ENCODE measurements around the gene SLC25A39. TPM values are rescaled to one million over a fixed set of nuclear protein-coding genes. Genes with fewer than 3 reads are reported as not detected.

Gene SLC25A39
- polyA plus RNA-seq, 1 experiment: 84.5 TPM

GRCh38 chr17:44279346-44279665 lies 45.3 kb downstream of the SLC25A39 start:
- DNase-seq (ENCODE audit: low read depth): no peak
- TF ChIP-seq, protein P1, sequence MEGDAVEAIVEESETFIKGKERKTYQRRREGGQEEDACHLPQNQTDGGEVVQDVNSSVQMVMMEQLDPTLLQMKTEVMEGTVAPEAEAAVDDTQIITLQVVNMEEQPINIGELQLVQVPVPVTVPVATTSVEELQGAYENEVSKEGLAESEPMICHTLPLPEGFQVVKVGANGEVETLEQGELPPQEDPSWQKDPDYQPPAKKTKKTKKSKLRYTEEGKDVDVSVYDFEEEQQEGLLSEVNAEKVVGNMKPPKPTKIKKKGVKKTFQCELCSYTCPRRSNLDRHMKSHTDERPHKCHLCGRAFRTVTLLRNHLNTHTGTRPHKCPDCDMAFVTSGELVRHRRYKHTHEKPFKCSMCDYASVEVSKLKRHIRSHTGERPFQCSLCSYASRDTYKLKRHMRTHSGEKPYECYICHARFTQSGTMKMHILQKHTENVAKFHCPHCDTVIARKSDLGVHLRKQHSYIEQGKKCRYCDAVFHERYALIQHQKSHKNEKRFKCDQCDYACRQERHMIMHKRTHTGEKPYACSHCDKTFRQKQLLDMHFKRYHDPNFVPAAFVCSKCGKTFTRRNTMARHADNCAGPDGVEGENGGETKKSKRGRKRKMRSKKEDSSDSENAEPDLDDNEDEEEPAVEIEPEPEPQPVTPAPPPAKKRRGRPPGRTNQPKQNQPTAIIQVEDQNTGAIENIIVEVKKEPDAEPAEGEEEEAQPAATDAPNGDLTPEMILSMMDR (IDR thresholded peaks at IDR 0.05; ENCODE audit: insufficient read depth, low read depth, low read length): no peak
- no peaks in the 10 kb centered on the region for H3K36me3 ChIP-seq (ENCODE audit: control insufficient read depth, insufficient read depth, low read length)
- peaks cover 1% of the 10 kb centered on the region; the same call in 1 of the 2 replicates for H3K27me3 ChIP-seq (ENCODE audit: control insufficient read depth, insufficient read depth, low read length)
- CTCF ChIA-PET: no interaction called here
- POLR2A ChIA-PET: interaction anchor here (1.0 kb wide), 1 partner anchor 37 kb away, joined by 4 read pairs; no protein-coding TSS in a partner anchor
- no peak overlapping the region for H3K4me3 ChIP-seq (ENCODE audit: low read depth, low read length)

- Histone ChIP-seq H3K36me3 (ENCODE audit: control insufficient read depth, insufficient read depth, low read length) (no peaks in the 10 kb centered on the region; the same call in 1 of the 2 replicates), H3K27me3 (ENCODE audit: control insufficient read depth, insufficient read depth, low read length) (peaks cover 1% of the 10 kb centered on the region; the same call in 1 of the 2 replicates), H3K4me3 (ENCODE audit: low read depth, low read length) (no peak overlapping the region)
- no peak for DNase-seq (ENCODE audit: low read depth)
- TF ChIP-seq, protein P1 (IDR thresholded peaks at IDR 0.05; ENCODE audit: insufficient read depth, low read depth, low read length): no peak
- CTCF ChIA-PET: interaction anchor here (1.2 kb wide), 1 partner anchor 9 kb away, joined by 3 read pairs; no protein-coding TSS in a partner anchor
- POLR2A ChIA-PET: no interaction called here
These were observed 46.6 kb downstream of the SLC25A39 start for GRCh38 chr17:44277976-44278375.

- ChIA-PET CTCF (no interaction called here), POLR2A (no interaction called here)
- TF ChIP-seq, protein P1 (IDR thresholded peaks at IDR 0.05; ENCODE audit: insufficient read depth, low read depth, low read length): no peak
- no peak overlapping the region for H3K4me3 ChIP-seq (ENCODE audit: low read depth, low read length)
- no peak for DNase-seq (ENCODE audit: low read depth)
- peaks cover 5% of the 10 kb centered on the region; the same call in 1 of the 2 replicates for H3K27me3 ChIP-seq (ENCODE audit: control insufficient read depth, insufficient read depth, low read length)
- no peaks in the 10 kb centered on the region; the same call in 1 of the 2 replicates for H3K36me3 ChIP-seq (ENCODE audit: control insufficient read depth, insufficient read depth, low read length)
These were observed 51.0 kb downstream of the SLC25A39 start for GRCh38 chr17:44273607-44274006.

- CTCF ChIA-PET: no interaction called here
- POLR2A ChIA-PET: no interaction called here
- Histone ChIP-seq H3K36me3 (ENCODE audit: control insufficient read depth, insufficient read depth, low read length) (no peaks in the 10 kb centered on the region; the same call in 1 of the 2 replicates), H3K27me3 (ENCODE audit: control insufficient read depth, insufficient read depth, low read length) (peaks cover 3% of the 10 kb centered on the region; the same call in 1 of the 2 replicates), H3K4me3 (ENCODE audit: low read depth, low read length) (no peak overlapping the region)
- no peak for DNase-seq (ENCODE audit: low read depth)
- TF ChIP-seq, protein P1 (IDR thresholded peaks at IDR 0.05; ENCODE audit: insufficient read depth, low read depth, low read length): no peak
These were observed 51.7 kb downstream of the SLC25A39 start for GRCh38 chr17:44272954-44273353.

GRCh38 chr17:44272321-44272951 lies 52.2 kb downstream of the SLC25A39 start:
- H3K27me3 ChIP-seq (ENCODE audit: control insufficient read depth, insufficient read depth, low read length): peaks cover 3% of the 10 kb centered on the region; the same call in 1 of the 2 replicates
- POLR2A ChIA-PET: no interaction called here
- CTCF ChIA-PET: interaction anchor here (0.9 to 1.0 kb wide), 2 partner anchors 8 to 58 kb away, joined by 3 read pairs; no protein-coding TSS in a partner anchor
- no peaks in the 10 kb centered on the region; the same call in 1 of the 2 replicates for H3K36me3 ChIP-seq (ENCODE audit: control insufficient read depth, insufficient read depth, low read length)
- no peak overlapping the region for H3K4me3 ChIP-seq (ENCODE audit: low read depth, low read length)
- DNase-seq (ENCODE audit: low read depth): no peak
- TF ChIP-seq, protein P1 (IDR thresholded peaks at IDR 0.05; ENCODE audit: insufficient read depth, low read depth, low read length): no peak

Small RNAs within 50 kb of the gene (small RNA-seq; reads per million reads assigned to genes)
- gene RF00012 (ENCODE audit: insufficient read length, low read depth, low replicate concordance) (not detected), gene RN7SL507P (ENCODE audit: insufficient read length, low read depth, low replicate concordance) (not detected), gene RNU6-453P (ENCODE audit: insufficient read length, low read depth, low replicate concordance) (not detected)

Other genes with a start within 250 kb of the SLC25A39 start
- gene HDAC5, start 201.2 kb downstream of the SLC25A39 start, polyA plus RNA-seq (2011; rRNA removed): 46.4 and 102 TPM in 2 replicates
- gene HROB, start 182.9 kb downstream of the SLC25A39 start, polyA plus RNA-seq (2011; rRNA removed): 2.1 and 3.4 TPM in 2 replicates
- gene ASB16, start 154.1 kb downstream of the SLC25A39 start, polyA plus RNA-seq (2011; rRNA removed): 0.04 TPM in 1 of 2 replicates, not detected in the other
- 43.8 and 64.0 TPM in 2 replicates for gene TMUB2, start 137.9 kb downstream of the SLC25A39 start, polyA plus RNA-seq (2011; rRNA removed)
- gene ATXN7L3, start 124.9 kb downstream of the SLC25A39 start, polyA plus RNA-seq (2011; rRNA removed): 47.0 and 53.9 TPM in 2 replicates
- gene UBTF, start 105.1 kb downstream of the SLC25A39 start, polyA plus RNA-seq (2011; rRNA removed): 19.8 and 21.1 TPM in 2 replicates
- not detected in 2 replicates for gene SLC4A1, start 56.7 kb downstream of the SLC25A39 start, polyA plus RNA-seq (2011; rRNA removed)
- gene RUNDC3A, start 16.2 kb downstream of the SLC25A39 start, polyA plus RNA-seq (2011; rRNA removed): 0.31 and 0.58 TPM in 2 replicates
- 213 and 581 TPM in 2 replicates for gene GRN, start 20.5 kb upstream of the SLC25A39 start, polyA plus RNA-seq (2011; rRNA removed)
- gene FAM171A2, start 39.0 kb upstream of the SLC25A39 start, polyA plus RNA-seq (2011; rRNA removed): 1.3 and 2.3 TPM in 2 replicates
- gene ITGA2B, start 64.8 kb upstream of the SLC25A39 start, polyA plus RNA-seq (2011; rRNA removed): 0.05 and 0.11 TPM in 2 replicates
- gene GPATCH8, start 178.6 kb upstream of the SLC25A39 start, polyA plus RNA-seq (2011; rRNA removed): 12.4 and 13.7 TPM in 2 replicates
- 57.1 and 93.1 TPM in 2 replicates for gene FZD2, start 232.7 kb upstream of the SLC25A39 start, polyA plus RNA-seq (2011; rRNA removed)